ENCODE measurements around the gene SNX20. TPM values are rescaled to one million over a fixed set of nuclear protein-coding genes. Genes with fewer than 3 reads are reported as not detected.

The SNX20 gene
- total and polyA plus RNA-seq, 7 experiments from 2014 or later: 32.4 to 96.1 (median 70.8) TPM

- Histone ChIP-seq H3K4me3 (ENCODE audit: low read length) (no peak overlapping the region), H3K4me1 (ENCODE audit: control insufficient read depth in 2 of 2, insufficient read depth in 2 of 2, low read length in 2 of 2) (peaks cover 17% of the 10 kb centered on the region in 2 donors), H3K27me3 (ENCODE audit: control insufficient read depth in 2 of 2, insufficient read depth in 2 of 2, low read length in 2 of 2) (no peaks in the 10 kb centered on the region), H3K9me3 (ENCODE audit: control insufficient read depth in 2 of 3, low read length in 3 of 3) (peaks cover 5 to 20% (median 9%) of the 10 kb centered on the region in 3 experiments), H3K27ac (ENCODE audit: low read depth, low read length) (peak overlapping the region; percentile 66), H3K36me3 (ENCODE audit: control insufficient read depth in 2 of 3, insufficient read depth in 3 of 3, low read length in 3 of 3) (peaks cover 12 to 37% (median 21%) of the 10 kb centered on the region in 3 experiments)
- H3K36me3 Mint-ChIP-seq: peaks cover 14 to 69% (median 40%) of the 10 kb centered on the region in 5 donors
- intact Hi-C loops (cut with micrococcal nuclease): no loop called here
- ChIA-PET CTCF (interaction anchor here (0.5 to 15.0 kb wide), 17 partner anchors 11 to 457 kb away, joined by 3 to 225 read pairs (median 6); partner anchors contain the start of genes CYLD and SNX20), POLR2A (interaction anchor here (0.5 to 5.1 kb wide), 11 partner anchors 9 to 473 kb away, joined by 3 to 53 read pairs (median 4); partner anchors contain the start of genes CYLD and SNX20)
- ATAC-seq (no peak), DNase-seq (no peak)
- H3K9me3 Mint-ChIP-seq: peaks cover 0 to 21% (median 14%) of the 10 kb centered on the region in 11 donors
- peaks cover 35 to 54% (median 52%) of the 10 kb centered on the region in 7 donors for H3K4me1 Mint-ChIP-seq
- H3K4me3 Mint-ChIP-seq: peak overlapping the region in 3 of 10 donors; percentile 13 to 83 (median 81)
- peak overlapping the region; percentile 93 to 97 (median 95) for H3K27ac Mint-ChIP-seq
- no peaks in the 10 kb centered on the region for H3K27me3 Mint-ChIP-seq
These were observed 12.6 kb downstream of the SNX20 start for GRCh38 chr16:50668368-50669008.

DNA sequence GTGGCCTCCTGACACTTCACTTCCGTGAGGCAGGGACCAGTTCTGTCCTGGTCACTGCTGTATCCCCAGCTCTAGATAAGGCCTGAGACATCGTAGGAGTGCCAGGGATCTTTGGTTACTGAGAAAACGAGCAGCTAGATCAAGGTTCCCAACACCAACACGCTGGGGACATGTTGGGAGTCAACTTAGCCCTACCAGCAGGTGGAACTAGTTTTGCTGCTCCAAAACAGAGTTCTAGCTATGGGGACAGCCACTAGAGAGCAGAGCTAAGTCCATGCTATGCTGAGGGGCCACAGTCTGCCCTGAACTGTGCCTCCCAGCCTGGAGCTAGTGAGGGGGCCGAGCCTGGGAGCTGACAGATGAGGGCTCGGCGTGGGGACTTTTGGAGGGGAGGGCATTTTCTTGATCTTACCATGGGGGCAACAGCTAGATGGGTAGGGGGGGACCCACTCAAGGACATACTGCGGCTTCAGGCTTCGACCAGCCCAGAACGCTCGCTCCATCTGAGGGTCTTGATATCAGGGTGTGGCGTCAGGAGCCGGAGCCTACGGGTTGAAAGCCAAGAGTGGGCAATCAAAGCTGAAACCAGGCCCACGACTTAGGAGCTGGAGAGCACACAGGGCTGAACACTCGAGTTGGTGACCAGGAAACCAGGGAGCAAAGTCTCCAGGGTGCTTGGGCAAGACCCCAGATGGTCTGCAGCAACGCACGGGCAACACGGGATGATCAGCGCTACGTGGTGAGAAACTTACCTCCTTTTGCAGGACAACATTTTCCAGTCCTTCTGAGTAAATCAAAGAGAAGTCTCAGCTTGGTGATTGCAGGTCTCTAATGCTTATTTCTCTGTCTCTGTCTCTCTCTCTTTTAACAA is 13.4 kb downstream of the SNX20 start:
- no peaks in the 10 kb centered on the region for H3K27me3 ChIP-seq (ENCODE audit: control insufficient read depth in 2 of 2, insufficient read depth in 2 of 2, low read length in 2 of 2)
- ATAC-seq (peak; percentile 36), DNase-seq (peak in 1 of 9 donors; percentile 28)
- H3K27ac ChIP-seq (ENCODE audit: low read depth, low read length): peak overlapping the region; percentile 66
- H3K4me3 ChIP-seq (ENCODE audit: low read length): peak overlapping the region; percentile 32
- intact Hi-C loops (cut with micrococcal nuclease): loop anchor here in 1 of 2 donors (1.0 to 2.0 kb wide), 3 partner anchors 14 to 121 kb away; partner anchors contain the start of gene SNX20
- Mint-ChIP-seq H3K4me1 (peaks cover 35 to 54% (median 52%) of the 10 kb centered on the region in 7 donors), H3K27ac (peak overlapping the region; percentile 93 to 97 (median 95)), H3K36me3 (peaks cover 14 to 64% (median 34%) of the 10 kb centered on the region in 5 donors), H3K27me3 (no peaks in the 10 kb centered on the region), H3K9me3 (peaks cover 0 to 17% (median 12%) of the 10 kb centered on the region in 11 donors), H3K4me3 (peak overlapping the region; percentile 78 to 90 (median 82))
- ChIA-PET POLR2A (interaction anchor here (0.5 to 5.1 kb wide), 20 partner anchors 9 to 472 kb away, joined by 3 to 53 read pairs (median 4); partner anchors contain the start of genes CYLD and SNX20), CTCF (interaction anchor here (0.5 to 15.0 kb wide), 28 partner anchors 10 to 456 kb away, joined by 3 to 225 read pairs (median 6); partner anchors contain the start of genes CYLD and SNX20)
- H3K4me1 ChIP-seq (ENCODE audit: control insufficient read depth in 2 of 2, insufficient read depth in 2 of 2, low read length in 2 of 2): peaks cover 17% of the 10 kb centered on the region in 2 donors
- H3K36me3 ChIP-seq (ENCODE audit: control insufficient read depth in 2 of 3, insufficient read depth in 3 of 3, low read length in 3 of 3): peaks cover 6 to 29% (median 15%) of the 10 kb centered on the region in 3 experiments
- H3K9me3 ChIP-seq (ENCODE audit: control insufficient read depth in 2 of 3, low read length in 3 of 3): peaks cover 5 to 13% (median 9%) of the 10 kb centered on the region in 3 experiments

GRCh38 chr16:50666658-50667496 is 14.2 kb downstream of the SNX20 start:
- no peaks in the 10 kb centered on the region for H3K27me3 ChIP-seq (ENCODE audit: control insufficient read depth in 2 of 2, insufficient read depth in 2 of 2, low read length in 2 of 2)
- CTCF ChIA-PET: interaction anchor here (0.5 to 15.0 kb wide), 32 partner anchors 12 to 547 kb away, joined by 3 to 225 read pairs (median 4); partner anchors contain the start of genes CYLD and SNX20
- peak overlapping the region; percentile 93 to 97 (median 95) for H3K27ac Mint-ChIP-seq
- peaks cover 17% of the 10 kb centered on the region in 2 donors for H3K4me1 ChIP-seq (ENCODE audit: control insufficient read depth in 2 of 2, insufficient read depth in 2 of 2, low read length in 2 of 2)
- peak overlapping the region; percentile 78 to 90 (median 82) for H3K4me3 Mint-ChIP-seq
- peak overlapping the region; percentile 66 for H3K27ac ChIP-seq (ENCODE audit: low read depth, low read length)
- H3K36me3 Mint-ChIP-seq: peaks cover 7 to 62% (median 25%) of the 10 kb centered on the region in 5 donors
- peaks cover 35 to 54% (median 48%) of the 10 kb centered on the region in 7 donors for H3K4me1 Mint-ChIP-seq
- DNase-seq (peak in 6 of 9 donors; percentile 28 to 52 (median 36)), ATAC-seq (peak; percentile 73)
- peaks cover 0 to 15% (median 5%) of the 10 kb centered on the region in 11 donors for H3K9me3 Mint-ChIP-seq
- H3K27me3 Mint-ChIP-seq: no peaks in the 10 kb centered on the region
- POLR2A ChIA-PET: interaction anchor here (0.7 to 5.1 kb wide), 15 partner anchors 10 to 393 kb away, joined by 3 to 53 read pairs (median 4); partner anchors contain the start of genes CYLD and SNX20
- intact Hi-C loops (cut with micrococcal nuclease): loop anchor here (1.0 to 2.0 kb wide), 4 partner anchors 14 to 120 kb away; partner anchors contain the start of gene SNX20 (in 1 of the 2)
- H3K4me3 ChIP-seq (ENCODE audit: low read length): peak overlapping the region; percentile 32
- H3K36me3 ChIP-seq (ENCODE audit: control insufficient read depth in 2 of 3, insufficient read depth in 3 of 3, low read length in 3 of 3): peaks cover 0 to 20% (median 8%) of the 10 kb centered on the region in 3 experiments
- H3K9me3 ChIP-seq (ENCODE audit: control insufficient read depth in 2 of 3, low read length in 3 of 3): peaks cover 2 to 5% (median 4%) of the 10 kb centered on the region in 3 experiments

GRCh38 chr16:50665128-50665878 is 15.8 kb downstream of the SNX20 start:
- Histone ChIP-seq H3K4me3 (ENCODE audit: low read length) (peak overlapping the region; percentile 60), H3K9me3 (ENCODE audit: control insufficient read depth in 2 of 3, low read length in 3 of 3) (no peaks in the 10 kb centered on the region), H3K4me1 (ENCODE audit: control insufficient read depth in 2 of 2, insufficient read depth in 2 of 2, low read length in 2 of 2) (peaks cover 17% of the 10 kb centered on the region in 2 donors), H3K36me3 (ENCODE audit: control insufficient read depth in 2 of 3, insufficient read depth in 3 of 3, low read length in 3 of 3) (peaks cover 0 to 8% (median 0%) of the 10 kb centered on the region in 3 experiments), H3K27me3 (ENCODE audit: control insufficient read depth in 2 of 2, insufficient read depth in 2 of 2, low read length in 2 of 2) (no peaks in the 10 kb centered on the region), H3K27ac (ENCODE audit: low read depth, low read length) (peak overlapping the region; percentile 62)
- Mint-ChIP-seq H3K27ac (peak overlapping the region; percentile 82 to 97 (median 89)), H3K4me1 (peaks cover 28 to 49% (median 44%) of the 10 kb centered on the region in 7 donors), H3K4me3 (peak overlapping the region; percentile 73 to 87 (median 84)), H3K36me3 (peaks cover 0 to 48% (median 15%) of the 10 kb centered on the region in 5 donors), H3K27me3 (no peaks in the 10 kb centered on the region), H3K9me3 (peaks cover 0 to 9% (median 0%) of the 10 kb centered on the region in 11 donors)
- DNase-seq (peak; percentile 71 to 90 (median 77)), ATAC-seq (peak; percentile 80)
- intact Hi-C loops (cut with micrococcal nuclease): loop anchor here (1.0 to 2.0 kb wide), 9 partner anchors 39 to 640 kb away; partner anchors contain the start of genes CNEP1R1 (in 2 of the 2) and BRD7 (in 1 of the 2)
- POLR2A ChIA-PET: interaction anchor here (1.2 to 5.1 kb wide), 7 partner anchors 12 to 451 kb away, joined by 3 to 53 read pairs (median 21); partner anchors contain the start of genes CYLD and SNX20
- CTCF ChIA-PET: interaction anchor here (0.6 to 15.0 kb wide), 38 partner anchors 10 to 545 kb away, joined by 3 to 225 read pairs (median 4); partner anchors contain the start of genes CYLD and SNX20

GRCh38 chr16:50664270-50664669 is 16.8 kb downstream of the SNX20 start:
- ATAC-seq: no peak
- H3K36me3 ChIP-seq (ENCODE audit: control insufficient read depth in 2 of 3, insufficient read depth in 3 of 3, low read length in 3 of 3): no peaks in the 10 kb centered on the region
- Mint-ChIP-seq H3K27me3 (no peaks in the 10 kb centered on the region), H3K36me3 (peaks cover 0 to 44% (median 13%) of the 10 kb centered on the region in 5 donors), H3K9me3 (peaks cover 0 to 9% (median 0%) of the 10 kb centered on the region in 11 donors), H3K27ac (peak overlapping the region in 6 of 9 donors; percentile 9 to 97 (median 85)), H3K4me1 (peaks cover 28 to 48% (median 43%) of the 10 kb centered on the region in 7 donors), H3K4me3 (peak overlapping the region in 8 of 10 donors; percentile 14 to 87 (median 84))
- no peak overlapping the region for H3K4me3 ChIP-seq (ENCODE audit: low read length)
- no peaks in the 10 kb centered on the region for H3K9me3 ChIP-seq (ENCODE audit: control insufficient read depth in 2 of 3, low read length in 3 of 3)
- ChIA-PET CTCF (interaction anchor here (0.6 to 15.0 kb wide), 15 partner anchors 9 to 453 kb away, joined by 3 to 225 read pairs (median 6); partner anchors contain the start of genes CYLD and SNX20), POLR2A (interaction anchor here (0.7 to 1.2 kb wide), 5 partner anchors 17 to 297 kb away, joined by 3 to 4 read pairs (median 3); partner anchors contain the start of genes CYLD and SNX20)
- no peaks in the 10 kb centered on the region for H3K27me3 ChIP-seq (ENCODE audit: control insufficient read depth in 2 of 2, insufficient read depth in 2 of 2, low read length in 2 of 2)
- no peak overlapping the region for H3K27ac ChIP-seq (ENCODE audit: low read depth, low read length)
- intact Hi-C loops (cut with micrococcal nuclease): loop anchor here (2.0 kb wide), 2 partner anchors 37 to 295 kb away; partner anchors contain the start of gene BRD7 (in 1 of the 2)
- H3K4me1 ChIP-seq (ENCODE audit: control insufficient read depth in 2 of 2, insufficient read depth in 2 of 2, low read length in 2 of 2): peaks cover 17% of the 10 kb centered on the region in 2 donors
- no peak for DNase-seq
